GM18505 (cell line): ENCODE data around the gene RARS2.
"Not testable (repeated sequence)": the region's sequence is repeated elsewhere in the genome, so short reads cannot be mapped to it uniquely, and the experiment has no call there.

ENCODE experiments used
- ATAC-seq: cut with Tn5 transposase; IDR thresholded peaks from one replicate; pipeline ENCODE4 v1.9.1; 2021; ENCODE audit not compliant: unreplicated experiment
- POLR2A ChIP-seq: IDR thresholded peaks from 4 replicates; pipeline ENCODE4 v1.6.1; 2011; ENCODE audit warnings: borderline replicate concordance; ENCODE audit not compliant: insufficient read depth, insufficient read length; ENCODE audit errors: extremely low read depth

RARS2 gene

DNA sequence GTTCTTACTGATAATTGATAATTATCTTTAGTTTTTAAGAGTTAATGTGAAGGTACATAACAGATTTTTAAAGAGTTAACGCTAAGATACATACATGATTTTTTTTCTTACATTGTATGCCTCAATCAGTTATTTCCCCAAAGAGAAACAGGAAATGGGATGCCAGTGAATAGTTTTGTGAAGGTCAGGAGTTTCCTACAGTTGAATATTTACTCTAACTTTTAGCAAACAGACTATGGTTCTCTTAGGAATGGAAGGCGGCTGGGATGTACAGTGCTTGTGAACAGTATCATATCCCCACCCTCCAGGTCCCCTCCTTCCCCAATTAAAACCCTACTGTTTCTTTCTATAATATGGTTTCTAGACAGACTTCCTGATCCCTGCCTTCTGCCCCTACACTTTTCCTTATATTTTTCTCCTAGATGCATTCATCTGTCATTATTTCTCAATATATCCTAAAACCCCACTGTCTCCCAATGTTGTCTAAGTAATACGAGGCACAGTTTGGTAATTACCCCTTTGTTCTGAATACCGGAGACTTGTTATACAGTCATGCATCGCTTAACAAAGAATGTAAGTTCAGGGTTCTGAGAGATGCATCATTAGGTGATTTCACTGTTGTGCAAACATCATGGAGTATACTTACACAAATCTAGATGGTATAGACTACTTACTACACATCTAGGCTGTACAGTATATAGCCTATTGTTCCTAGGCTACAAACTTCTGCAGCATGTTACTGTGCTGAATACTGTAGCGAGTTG is 87.8 kb downstream of the RARS2 start:
- TF ChIP-seq POLR2A, result no peak
- no peak for ATAC-seq

DNA sequence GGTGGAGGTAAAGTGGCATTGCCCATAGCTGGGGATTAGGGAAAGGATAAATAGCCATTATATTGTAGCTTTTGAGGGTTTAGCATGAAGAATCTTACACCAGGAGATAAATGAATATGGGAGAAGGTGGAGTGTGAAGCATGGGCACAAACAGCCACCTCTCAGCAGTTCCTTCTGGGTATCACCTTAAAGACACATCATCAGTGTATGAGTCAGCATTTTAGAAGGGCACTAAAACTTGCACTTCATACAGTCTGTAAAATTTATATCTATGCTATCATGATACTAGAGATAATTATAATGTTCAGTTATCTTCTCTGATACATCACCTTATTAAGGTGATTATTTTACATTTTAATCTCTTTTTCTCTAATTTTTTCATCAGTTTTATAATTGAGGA is 91.7 kb downstream of the RARS2 start:
- no peak for TF ChIP-seq POLR2A
- no peak for ATAC-seq

DNA sequence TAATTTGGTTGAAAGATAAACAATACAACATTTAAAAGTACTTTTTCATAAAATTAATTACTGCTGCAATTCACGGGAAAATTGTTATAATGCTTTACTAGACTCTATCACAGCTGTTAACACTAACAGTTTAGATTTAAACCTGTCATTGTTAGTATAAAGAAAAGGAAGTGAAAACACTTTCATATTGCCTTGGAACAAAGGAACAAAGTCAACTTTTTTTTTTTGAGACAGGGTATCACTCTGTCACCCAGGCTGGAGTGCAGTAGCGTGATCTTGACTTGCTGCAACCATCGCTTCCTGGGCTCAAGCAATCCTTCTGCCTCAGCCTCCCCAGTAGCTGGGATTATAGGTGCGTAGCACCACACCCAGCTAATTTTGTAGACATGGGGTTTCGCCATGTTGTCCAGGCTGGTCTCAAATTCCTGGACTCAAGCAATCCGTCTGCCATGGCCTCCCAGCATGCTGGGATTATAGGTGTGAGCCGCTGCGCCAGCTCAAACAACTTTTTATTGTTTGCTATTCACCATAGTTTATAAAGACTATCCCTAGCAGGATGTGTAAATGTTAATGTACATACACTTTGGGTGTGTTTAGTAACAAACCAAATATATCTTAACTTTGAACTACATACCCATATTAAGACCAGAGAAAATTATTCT is 94.9 kb downstream of the RARS2 start:
- no peak for TF ChIP-seq POLR2A
- no peak for ATAC-seq

DNA sequence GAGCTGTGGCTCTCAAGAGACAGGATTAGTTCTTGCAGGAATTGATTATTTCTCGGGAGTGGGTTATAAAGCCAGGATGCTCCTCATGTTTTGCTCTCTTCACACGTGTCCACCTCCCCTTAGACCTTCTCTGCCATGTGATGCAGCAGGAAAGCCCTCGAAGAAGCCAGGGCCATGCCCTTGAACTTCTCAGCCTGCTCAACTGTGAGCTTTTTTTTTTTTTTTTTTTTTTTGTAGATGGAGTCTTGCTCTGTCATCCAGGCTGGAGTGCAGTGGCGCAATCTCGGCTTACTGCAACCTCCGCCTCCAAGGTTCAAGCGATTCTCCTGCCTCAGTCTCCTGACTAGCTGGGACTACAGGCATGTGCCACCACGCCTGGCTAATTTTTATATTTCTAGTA is 100.5 kb downstream of the RARS2 start:
- ATAC-seq, result not testable (repeated sequence)

DNA sequence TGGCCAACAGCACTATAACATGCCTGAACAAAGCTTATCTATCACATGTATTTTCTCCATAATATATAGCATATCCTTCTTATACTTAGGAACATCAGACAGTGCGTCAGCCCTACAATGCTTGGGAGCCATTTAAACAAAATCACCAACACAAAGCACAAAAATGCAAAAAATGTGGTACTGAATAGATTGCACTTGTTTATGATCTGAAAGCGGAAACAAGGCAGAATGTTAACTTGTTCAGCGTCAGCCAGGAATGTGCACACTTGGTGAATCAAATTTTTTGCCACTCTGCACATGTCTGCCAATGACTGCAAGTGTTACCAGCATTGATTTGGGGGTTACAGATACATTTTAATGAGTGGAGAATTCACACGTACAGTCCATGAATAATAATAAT is 102.2 kb downstream of the RARS2 start:
- no peak for ATAC-seq
- no peak for TF ChIP-seq POLR2A

DNA sequence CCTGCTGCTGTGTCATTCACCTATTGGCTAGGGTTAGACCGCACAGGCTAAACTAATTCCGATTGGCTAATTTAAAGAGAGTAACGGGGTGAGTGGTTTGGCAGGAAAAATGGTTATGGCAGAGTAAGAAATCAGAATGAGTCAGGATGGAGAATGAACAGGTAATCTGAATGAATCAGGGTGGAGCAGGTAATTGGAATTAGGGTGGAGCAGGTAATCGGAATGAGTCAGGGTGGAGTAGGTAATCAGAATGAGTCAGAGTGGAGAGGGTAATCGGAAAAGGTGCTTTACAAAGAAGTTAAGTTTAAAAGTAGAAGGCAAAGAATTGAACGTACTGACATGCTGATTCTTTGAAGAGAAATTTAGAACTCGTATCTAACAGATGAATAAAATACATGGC is 105.3 kb downstream of the RARS2 start:
- no peak for TF ChIP-seq POLR2A
- ATAC-seq, result no peak

DNA sequence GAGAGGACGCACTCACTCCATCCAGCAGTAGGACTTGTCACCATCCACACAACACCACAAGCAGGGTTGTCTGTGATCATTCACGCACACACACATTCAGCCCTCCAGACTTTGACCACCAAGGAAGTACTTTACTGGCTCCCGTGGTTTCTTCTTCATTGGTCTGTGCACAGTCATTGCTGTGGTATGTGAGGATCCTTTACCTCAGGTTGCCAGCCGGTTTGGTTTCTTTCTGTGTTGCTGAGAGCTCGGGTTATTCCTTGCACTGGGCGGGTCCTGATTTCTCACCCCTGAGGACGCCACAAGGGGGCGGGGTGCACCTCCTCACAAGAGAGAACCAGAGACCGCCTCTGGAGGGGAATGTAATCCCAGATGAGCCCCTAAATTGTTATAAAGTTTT is 105.9 kb downstream of the RARS2 start:
- no peak for TF ChIP-seq POLR2A
- ATAC-seq, result no peak

DNA sequence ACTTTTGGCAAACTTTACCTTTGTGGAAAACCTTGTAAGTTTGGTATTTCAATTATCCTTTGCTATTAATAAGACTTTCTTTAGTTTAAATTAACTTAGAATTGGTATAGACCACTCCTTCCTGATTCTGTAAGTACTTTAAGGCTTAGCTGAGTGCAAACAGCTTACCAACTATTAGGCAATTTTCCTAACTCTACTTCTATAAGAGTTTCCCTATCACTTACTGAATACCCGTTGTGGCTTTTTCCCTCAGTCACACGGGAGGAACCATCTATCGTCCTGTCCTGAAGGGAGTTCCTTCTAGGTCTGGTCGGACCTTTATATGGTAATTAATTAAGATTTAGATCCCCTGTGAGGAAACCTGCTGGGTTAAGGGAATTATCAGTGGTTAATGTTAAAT is 107.4 kb downstream of the RARS2 start:
- TF ChIP-seq POLR2A, result no peak
- no peak for ATAC-seq

DNA sequence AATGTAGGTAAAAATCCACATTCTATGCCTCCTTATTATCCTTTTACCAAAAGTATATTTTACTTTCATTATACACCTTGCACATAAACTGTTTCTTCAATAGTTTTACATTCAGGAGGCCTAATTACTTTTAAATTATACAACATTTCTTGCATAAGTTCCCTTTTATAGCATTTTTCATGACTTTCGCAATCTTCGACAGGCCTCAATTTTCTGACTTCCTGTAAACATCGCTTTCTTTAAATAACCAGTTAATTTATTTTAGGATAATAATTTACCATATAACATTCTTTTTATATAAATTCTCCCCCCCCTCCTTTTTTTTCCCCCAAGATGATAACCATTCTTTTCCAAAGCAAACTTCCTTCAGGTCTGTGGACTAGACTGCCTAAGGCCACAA is 107.9 kb downstream of the RARS2 start:
- no peak for ATAC-seq
- no peak for TF ChIP-seq POLR2A

DNA sequence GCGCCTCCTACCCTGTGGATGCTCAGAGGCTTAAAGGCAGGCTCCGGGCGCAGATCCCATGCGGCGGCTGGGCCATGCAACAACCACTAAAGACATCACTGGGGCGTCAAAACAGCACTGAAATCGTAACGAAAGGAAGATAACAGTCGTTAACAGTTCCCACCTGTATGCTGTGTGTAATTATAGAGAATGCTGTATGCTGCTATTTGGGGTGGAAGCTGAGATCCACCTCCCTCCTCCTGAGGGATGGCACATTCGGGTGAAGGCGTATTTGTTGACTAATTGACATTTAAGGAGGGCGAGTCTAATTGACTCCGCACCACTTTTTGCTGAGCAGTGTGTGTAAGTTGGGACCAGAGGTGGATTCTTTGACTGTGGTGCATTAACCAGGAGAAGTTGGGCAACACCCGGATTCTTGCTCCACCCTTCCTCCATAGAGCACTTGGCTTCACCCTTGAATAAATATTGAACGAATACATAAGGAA is 116.3 kb downstream of the RARS2 start:
- no peak for TF ChIP-seq POLR2A
- ATAC-seq, result peak; percentile 69

DNA sequence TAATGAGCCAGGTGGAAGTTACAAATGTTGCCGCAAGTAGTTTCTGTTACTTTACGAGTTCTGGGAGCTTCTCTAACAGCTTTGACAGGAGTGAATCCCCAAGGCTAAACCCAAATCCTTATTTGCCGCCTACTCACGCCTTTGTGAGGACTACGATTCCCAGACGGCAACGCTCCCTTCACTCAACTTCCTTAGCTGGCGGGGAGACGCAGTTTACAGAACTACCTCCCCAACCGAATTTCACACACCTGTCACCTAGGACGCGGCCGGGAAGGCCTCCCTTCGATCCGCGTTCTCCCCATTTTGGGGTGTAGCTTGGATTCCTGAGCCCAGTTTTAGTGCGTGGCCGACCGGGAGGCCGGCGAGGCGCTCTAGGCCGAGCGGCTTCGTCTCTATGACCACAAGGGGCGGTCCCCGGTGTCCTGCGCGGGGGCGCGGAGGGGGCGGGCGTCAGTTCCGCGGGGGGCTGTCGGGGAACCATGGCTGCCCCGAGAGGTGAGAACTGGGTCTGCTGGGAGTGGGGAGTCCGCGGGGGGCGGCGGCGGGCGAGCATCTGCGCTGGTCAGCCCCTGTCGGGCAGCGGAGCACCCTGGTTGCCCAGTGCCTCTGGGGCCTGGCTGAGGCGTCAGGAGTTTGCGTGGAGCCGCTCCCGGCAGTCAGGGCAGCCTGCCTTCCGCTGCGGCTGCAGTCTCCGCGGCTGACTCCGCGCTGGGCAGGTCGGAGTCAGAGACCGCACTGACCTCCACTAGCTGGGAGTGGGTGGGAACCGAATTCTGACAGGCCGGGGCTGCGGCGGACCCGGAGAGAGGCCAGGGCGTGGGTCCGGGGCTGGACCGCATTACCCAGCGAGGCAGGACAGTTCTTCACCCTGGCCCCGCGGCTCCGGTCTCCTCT is 117.0 kb downstream of the RARS2 start, which contains the start of gene SLC35A1:
Gene SLC35A1, plus strand, starts transcription at position 450 of the 894 bp plus-strand sequence. Its CDS starts 30 bp downstream, at position 480.
- TF ChIP-seq POLR2A, result peak; percentile 68

DNA sequence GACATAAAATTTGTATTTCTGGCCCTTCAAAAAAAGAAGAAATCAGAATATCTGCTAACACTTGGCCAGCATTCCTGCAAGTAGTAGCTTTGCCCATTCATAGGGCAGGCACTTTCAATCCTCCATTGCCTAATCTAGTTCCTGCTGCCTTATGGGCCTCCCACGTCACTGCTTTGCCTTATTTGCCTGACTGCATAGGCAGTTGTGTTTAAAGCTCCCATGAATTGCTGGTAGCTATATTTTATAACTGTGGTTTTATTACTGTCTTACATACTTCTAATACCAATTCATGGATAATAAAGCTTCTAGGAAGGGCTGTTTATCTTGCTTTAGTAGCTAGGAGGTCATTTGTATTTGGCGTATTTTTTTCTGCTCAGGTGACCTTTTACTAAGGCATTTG is 124.7 kb downstream of the RARS2 start:
- no peak for TF ChIP-seq POLR2A
- no peak for ATAC-seq

More for the DNA sequence above, 117.0 kb downstream of the RARS2 start, which contains the start of gene SLC35A1:
- ATAC-seq, result peak; percentile 94
